HepG2 (cell line): Measurements from ENCODE around the gene HK2. TPM values are rescaled to one million over a fixed set of nuclear protein-coding genes. Genes with fewer than 3 reads are reported as not detected.
A peak's percentile ranks its signal among the peaks of the same experiment; 100 is the strongest.

Source experiments
- AHDC1 ChIP-seq: sonication (generic); formaldehyde crosslinking; IDR thresholded peaks from 2 replicates; pipeline ENCODE4 v1.5.1; 2020; ENCODE audit warnings: mild to moderate bottlenecking, missing genetic modification reagents, borderline replicate concordance
- ARNT ChIP-seq: fragments of 450-650 bp; IDR thresholded peaks from 2 replicates; pipeline ENCODE4 v1.6.1; 2017
- CREB1 ChIP-seq, 2 experiments: fragments of 450-650 bp in 1 of 2; IDR thresholded peaks; 2 replicates each; pipeline ENCODE4 v1.6.1; 2016 to 2017; ENCODE audit warnings: control low read depth in 1 of 2, mild to moderate bottlenecking in 1 of 2, missing compliant biosample characterization in 1 of 2, missing genetic modification characterization in 1 of 2
- FOXP4 ChIP-seq: sonication (generic); formaldehyde crosslinking; IDR thresholded peaks from 2 replicates; pipeline ENCODE4 v1.4.0; 2020; ENCODE audit warnings: missing genetic modification reagents
- HMG20A ChIP-seq: IDR thresholded peaks from 2 replicates; pipeline ENCODE4 v1.6.1; 2016; ENCODE audit warnings: borderline replicate concordance
- LCORL ChIP-seq, 2 experiments: fragments of 450-650 bp in 1 of 2; sonication (generic) in 1 of 2; formaldehyde crosslinking in 1 of 2; IDR thresholded peaks; 2 replicates each; pipeline versions ENCODE4 v1.5.0 to v1.6.1; 2017 to 2020; ENCODE audit warnings: antibody characterized with exemption in 1 of 2, missing genetic modification reagents in 1 of 2
- MIER3 ChIP-seq: IDR thresholded peaks from 2 replicates; pipeline ENCODE4 v1.6.1; 2016; ENCODE audit warnings: missing compliant biosample characterization, borderline replicate concordance
- MNT ChIP-seq: fragments of 450-650 bp; IDR thresholded peaks from 2 replicates; pipeline ENCODE4 v1.6.1; 2016
- RXRB ChIP-seq: IDR thresholded peaks from 2 replicates; pipeline ENCODE4 v1.6.1; 2016; ENCODE audit warnings: borderline replicate concordance, missing genetic modification reagents, missing compliant biosample characterization
- SALL1 ChIP-seq: sonication (generic); formaldehyde crosslinking; IDR thresholded peaks from 2 replicates; pipeline ENCODE4 v1.8.0; 2022; ENCODE audit warnings: mild to moderate bottlenecking, missing genetic modification reagents
- ZNF263 ChIP-seq: sonication (generic); formaldehyde crosslinking; IDR thresholded peaks from 2 replicates; pipeline ENCODE4 v1.4.0; 2020; ENCODE audit warnings: missing genetic modification reagents
- ZNF710 ChIP-seq: sonication (generic); formaldehyde crosslinking; IDR thresholded peaks from 2 replicates; pipeline ENCODE4 v1.5.0; 2020; ENCODE audit warnings: mild to moderate bottlenecking, missing genetic modification reagents, borderline replicate concordance
- ZNF761 ChIP-seq: sonication (generic); formaldehyde crosslinking; conservative IDR thresholded peaks from 2 replicates; pipeline ENCODE4 v1.4.0; 2020; ENCODE audit warnings: mild to moderate bottlenecking, missing genetic modification reagents
- polyA plus RNA-seq, 8 experiments: library from polyadenylated mRNA; depleted of rRNA in 3 of 8; stranded (reverse) in 7 of 8; unstranded in 1 of 8; fragments of >200 nt; fragmentation: Illumina TruSeq in 4 of 8; extraction: Trizol in 4 of 8; gene quantifications; 2 replicates each; pipeline versions ENCODE4 v1.2.1 to v1.2.3, GENCODE V29; 2011 to 2016; ENCODE audit warnings: low read depth in 4 of 8, missing spikeins in 1 of 8, mixed read lengths in 1 of 8; ENCODE audit not compliant: insufficient read depth in 1 of 8
- total RNA-seq, 5 experiments: library from RNA; depleted of rRNA; stranded (reverse); fragments of >200 nt; fragmentation: Illumina TruSeq; extraction: Trizol; gene quantifications; 2 replicates each; pipeline ENCODE4 v1.2.3, GENCODE V29; 2016; ENCODE audit warnings: low read depth in 1 of 5
- TF ChIP-seq, protein P1 (sequence below): sonication (generic); formaldehyde crosslinking; IDR thresholded peaks from 2 replicates; pipeline ENCODE4 v1.4.0; 2020; ENCODE audit warnings: missing genetic modification reagents

HK2 gene
- total and polyA plus RNA-seq, 2 of the 13 experiments (the other 11 are each of a cell fraction or from before 2014, with no cell fraction given): 13.2 to 101 TPM

GRCh38 chr2:74937221-74937880, 103.4 kb downstream of the HK2 start (continued):
- TF ChIP-seq LCORL (IDR thresholded peaks at IDR 0.05): no peak
- TF ChIP-seq LCORL (CRISPR knock-in tag; IDR thresholded peaks at IDR 0.05): peak; percentile 56
- TF ChIP-seq, protein P1, sequence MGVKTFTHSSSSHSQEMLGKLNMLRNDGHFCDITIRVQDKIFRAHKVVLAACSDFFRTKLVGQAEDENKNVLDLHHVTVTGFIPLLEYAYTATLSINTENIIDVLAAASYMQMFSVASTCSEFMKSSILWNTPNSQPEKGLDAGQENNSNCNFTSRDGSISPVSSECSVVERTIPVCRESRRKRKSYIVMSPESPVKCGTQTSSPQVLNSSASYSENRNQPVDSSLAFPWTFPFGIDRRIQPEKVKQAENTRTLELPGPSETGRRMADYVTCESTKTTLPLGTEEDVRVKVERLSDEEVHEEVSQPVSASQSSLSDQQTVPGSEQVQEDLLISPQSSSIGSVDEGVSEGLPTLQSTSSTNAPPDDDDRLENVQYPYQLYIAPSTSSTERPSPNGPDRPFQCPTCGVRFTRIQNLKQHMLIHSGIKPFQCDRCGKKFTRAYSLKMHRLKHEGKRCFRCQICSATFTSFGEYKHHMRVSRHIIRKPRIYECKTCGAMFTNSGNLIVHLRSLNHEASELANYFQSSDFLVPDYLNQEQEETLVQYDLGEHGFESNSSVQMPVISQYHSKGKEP: no peak
- peak; percentile 26; the same call in 1 of the 2 replicates for TF ChIP-seq MIER3
- TF ChIP-seq ZNF761 (CRISPR knock-in tag): no peak
- peak; percentile 69; the same call in 1 of the 2 replicates for TF ChIP-seq AHDC1 (CRISPR knock-in tag)
- TF ChIP-seq RXRB (CRISPR knock-in tag): peak; percentile 44; the same call in 1 of the 2 replicates
- TF ChIP-seq ZNF263 (CRISPR knock-in tag): no peak
- TF ChIP-seq FOXP4 (CRISPR knock-in tag): peak; percentile 79
- TF ChIP-seq HMG20A (CRISPR knock-in tag): peak; percentile 30; the same call in 1 of the 2 replicates
- peak; percentile 29; the same call in 1 of the 2 replicates for TF ChIP-seq SALL1 (CRISPR knock-in tag)
- no peak for TF ChIP-seq ARNT
- TF ChIP-seq ZNF710 (CRISPR knock-in tag): no peak
- TF ChIP-seq MNT: no peak
- TF ChIP-seq CREB1 (IDR thresholded peaks at IDR 0.05): no peak
- TF ChIP-seq CREB1 (CRISPR knock-in tag; IDR thresholded peaks at IDR 0.05): no peak
